Testis (tissue), 3 donors: Measurements from ENCODE around the gene MAPRE3. TPM values are rescaled to one million over a fixed set of nuclear protein-coding genes. Genes with fewer than 3 reads are reported as not detected.

Experiments used
- DNase-seq: peaks from one replicate; pipeline ENCODE4 v3.0.0-alpha.2; 2019
- H3K27ac ChIP-seq, 2 donors: fragments of 200-600 bp; sonication (generic); one replicate each; pipeline ENCODE4 v1.5.1; 2019
- H3K27me3 ChIP-seq: fragments of 200-600 bp; sonication (generic); one replicate; pipeline ENCODE4 v1.5.1; 2019
- H3K36me3 ChIP-seq: fragments of 200-600 bp; sonication (generic); one replicate; pipeline ENCODE4 v1.5.1; 2017; ENCODE audit warnings: low read depth; ENCODE audit errors: missing control alignments
- H3K4me1 ChIP-seq: fragments of 200-600 bp; sonication (generic); one replicate; pipeline ENCODE4 v1.5.1; 2019
- H3K4me3 ChIP-seq, 2 donors: fragments of 200-600 bp; sonication (generic); one replicate each; pipeline ENCODE4 v1.5.1; 2017 to 2019
- H3K9me3 ChIP-seq: fragments of 200-600 bp; sonication (generic); one replicate; pipeline ENCODE4 v1.5.1; 2017
- POLR2A ChIP-seq: fragments of 450-650 bp; IDR thresholded peaks from one replicate; pipeline ENCODE4 v1.6.1; 2017; ENCODE audit warnings: antibody characterized with exemption, mild to moderate bottlenecking, moderate library complexity
- WGBS, 2 donors: methylation state at CpG; one replicate each; pipeline ENCODE4 v1.1.5; 2018; 5-methylcytosine and 5-hydroxymethylcytosine counted together
- intact Hi-C: fragments of 100-400 bp; cut with DNase I; formaldehyde crosslinking; loops from one replicate; pipeline ENCODE4 v1.15.1; 2023; ENCODE audit warnings: low total_unique reads
- polyA plus RNA-seq: library from polyadenylated mRNA; stranded (reverse); fragments of 350-450 nt; fragmentation: Illumina TruSeq; extraction: RNeasy Lipid Tissue Mini Kit (QIAGEN cat#74804); gene quantifications from one replicate; pipeline ENCODE4 v1.2.3, GENCODE V29; 2014; ENCODE audit warnings: low read depth, low replicate concordance; ENCODE audit not compliant: insufficient read depth
- total RNA-seq, 2 donors: library from RNA; depleted of rRNA; stranded (reverse); fragments of >200 nt; gene quantifications; one replicate each; pipeline ENCODE4 v1.2.3, GENCODE V29; 2016
- TF ChIP-seq, protein P1 (sequence below), 3 experiments: fragments of 450-650 bp in 2 of 3; fragments of 200-600 bp in 1 of 3; sonication (generic) in 1 of 3; IDR thresholded peaks; one replicate each; pipeline ENCODE4 v1.5.1; 2016 to 2019; ENCODE audit warnings: antibody characterized with exemption in 3 of 3, mild to moderate bottlenecking in 2 of 3, moderate library complexity in 1 of 3

MAPRE3 gene
- total and polyA plus RNA-seq, 3 donors from 2014 or later, result 31.4 to 112 (median 49.8) TPM

DNA sequence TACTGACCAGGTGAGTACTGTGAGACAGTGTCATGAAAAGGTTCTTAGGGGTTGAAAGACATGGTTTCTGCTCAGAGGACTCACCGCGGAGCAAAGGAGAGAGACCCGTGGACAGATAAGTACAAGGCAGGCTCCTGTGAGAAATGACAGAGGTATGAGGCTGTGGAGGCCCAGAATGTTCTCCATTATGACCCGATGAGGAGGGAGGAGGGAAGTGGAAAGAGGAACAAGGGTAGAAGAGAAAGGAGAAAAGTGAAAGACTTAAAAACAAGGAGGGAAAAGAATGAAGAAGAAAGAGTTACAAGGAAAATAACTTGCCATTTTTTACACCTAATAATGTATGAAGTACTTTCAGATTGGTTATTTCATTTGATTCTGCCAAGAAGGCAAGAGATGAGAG is 29.8 kb downstream of the MAPRE3 start:
- no peak overlapping the region for H3K4me3 ChIP-seq
- peaks cover 6% of the 10 kb centered on the region for H3K4me1 ChIP-seq
- no peaks in the 10 kb centered on the region for H3K36me3 ChIP-seq
- intact Hi-C loops, result no loop called here
- H3K27me3 ChIP-seq, result no peaks in the 10 kb centered on the region
- no peaks in the 10 kb centered on the region for H3K9me3 ChIP-seq
- TF ChIP-seq, protein P1, sequence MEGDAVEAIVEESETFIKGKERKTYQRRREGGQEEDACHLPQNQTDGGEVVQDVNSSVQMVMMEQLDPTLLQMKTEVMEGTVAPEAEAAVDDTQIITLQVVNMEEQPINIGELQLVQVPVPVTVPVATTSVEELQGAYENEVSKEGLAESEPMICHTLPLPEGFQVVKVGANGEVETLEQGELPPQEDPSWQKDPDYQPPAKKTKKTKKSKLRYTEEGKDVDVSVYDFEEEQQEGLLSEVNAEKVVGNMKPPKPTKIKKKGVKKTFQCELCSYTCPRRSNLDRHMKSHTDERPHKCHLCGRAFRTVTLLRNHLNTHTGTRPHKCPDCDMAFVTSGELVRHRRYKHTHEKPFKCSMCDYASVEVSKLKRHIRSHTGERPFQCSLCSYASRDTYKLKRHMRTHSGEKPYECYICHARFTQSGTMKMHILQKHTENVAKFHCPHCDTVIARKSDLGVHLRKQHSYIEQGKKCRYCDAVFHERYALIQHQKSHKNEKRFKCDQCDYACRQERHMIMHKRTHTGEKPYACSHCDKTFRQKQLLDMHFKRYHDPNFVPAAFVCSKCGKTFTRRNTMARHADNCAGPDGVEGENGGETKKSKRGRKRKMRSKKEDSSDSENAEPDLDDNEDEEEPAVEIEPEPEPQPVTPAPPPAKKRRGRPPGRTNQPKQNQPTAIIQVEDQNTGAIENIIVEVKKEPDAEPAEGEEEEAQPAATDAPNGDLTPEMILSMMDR (IDR thresholded peaks at IDR 0.05), result no peak
- TF ChIP-seq POLR2A, result no peak
- H3K27ac ChIP-seq, result no peak overlapping the region
- WGBS, 2 donors, result 87% methylated on average over 4 of the region's 4 CpGs
- no peak for DNase-seq

DNA sequence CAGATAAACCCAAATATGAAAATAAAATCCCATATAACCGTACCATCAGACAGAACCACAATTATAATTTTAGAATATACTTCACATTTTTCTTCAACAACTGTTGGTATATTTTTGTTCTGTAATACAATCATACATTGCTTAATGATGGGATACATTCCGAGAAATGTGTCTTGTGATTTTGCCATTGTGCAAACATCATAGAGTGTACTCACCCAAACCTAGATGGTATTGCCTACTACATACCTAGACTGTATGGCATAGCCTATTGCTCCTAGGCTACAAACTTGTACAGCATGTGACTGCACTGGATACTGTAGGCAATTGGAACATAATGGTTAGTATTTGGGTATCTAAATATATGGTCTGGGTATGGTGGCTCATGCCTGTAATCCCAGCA is 30.6 kb downstream of the MAPRE3 start:
- Histone ChIP-seq H3K36me3 (no peaks in the 10 kb centered on the region), H3K4me1 (peaks cover 6% of the 10 kb centered on the region), H3K27ac (no peak overlapping the region), H3K27me3 (no peaks in the 10 kb centered on the region), H3K4me3 (no peak overlapping the region), H3K9me3 (no peaks in the 10 kb centered on the region)
- no peak for TF ChIP-seq POLR2A
- TF ChIP-seq, protein P1 (IDR thresholded peaks at IDR 0.05), result no peak
- intact Hi-C loops, result no loop called here
- DNase-seq, result no peak
- WGBS, 2 donors, result 99 to 100% methylated on average over 2 of the region's 2 CpGs

DNA sequence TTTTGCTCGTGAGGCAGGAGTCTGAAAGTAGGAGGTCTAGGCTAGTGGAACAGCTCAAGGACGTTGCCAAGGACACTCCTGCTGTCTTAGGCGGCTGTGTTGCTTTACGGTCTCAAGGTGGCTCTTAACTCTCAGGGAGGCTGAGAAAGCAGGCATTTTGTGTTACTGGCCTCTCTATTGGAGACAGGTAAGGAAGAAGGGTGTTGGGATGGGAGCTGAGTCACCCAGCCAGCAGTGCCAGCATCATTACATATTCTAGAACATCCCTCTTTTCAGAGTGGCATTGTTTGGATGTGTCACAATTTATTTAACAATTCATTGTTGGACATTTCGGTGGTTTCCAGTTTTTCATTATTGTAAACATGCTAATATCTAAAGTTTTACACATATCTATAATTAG is 31.5 kb downstream of the MAPRE3 start:
- Histone ChIP-seq H3K36me3 (no peaks in the 10 kb centered on the region), H3K27ac (no peak overlapping the region), H3K4me1 (peaks cover 6% of the 10 kb centered on the region), H3K4me3 (no peak overlapping the region), H3K27me3 (no peaks in the 10 kb centered on the region), H3K9me3 (no peaks in the 10 kb centered on the region)
- peak; percentile 46 for DNase-seq
- 32 to 66% methylated on average over 5 of the region's 5 CpGs for WGBS, 2 donors
- TF ChIP-seq, protein P1 (IDR thresholded peaks at IDR 0.05), result no peak
- no peak for TF ChIP-seq POLR2A
- intact Hi-C loops, result no loop called here

DNA sequence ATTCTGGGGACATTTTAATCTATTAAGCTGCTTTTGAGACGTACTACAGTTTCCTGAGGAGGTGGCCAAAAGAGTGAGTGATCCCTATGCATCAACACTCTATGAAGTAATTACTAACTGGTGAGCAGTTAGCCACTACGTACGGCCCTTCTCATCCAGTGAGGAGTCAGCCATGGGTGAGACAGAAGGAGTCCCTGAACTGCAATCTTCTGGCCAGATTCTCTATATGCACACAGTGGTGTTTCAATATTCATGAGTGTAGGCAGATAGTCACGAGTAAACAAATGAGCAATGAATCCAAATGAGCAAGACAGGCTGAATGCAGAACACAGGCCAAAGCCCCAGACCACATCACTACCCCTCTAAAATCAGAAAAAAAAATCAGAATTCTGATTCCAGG is 32.6 kb downstream of the MAPRE3 start:
- TF ChIP-seq, protein P1 (IDR thresholded peaks at IDR 0.05), result no peak
- TF ChIP-seq POLR2A, result no peak
- WGBS, 2 donors, result 86 to 88% methylated on average over 4 of the region's 4 CpGs
- Histone ChIP-seq H3K27ac (no peak overlapping the region), H3K27me3 (no peaks in the 10 kb centered on the region), H3K4me1 (peaks cover 6% of the 10 kb centered on the region), H3K9me3 (no peaks in the 10 kb centered on the region), H3K4me3 (no peak overlapping the region), H3K36me3 (no peaks in the 10 kb centered on the region)
- DNase-seq, result no peak
- intact Hi-C loops, result no loop called here

DNA sequence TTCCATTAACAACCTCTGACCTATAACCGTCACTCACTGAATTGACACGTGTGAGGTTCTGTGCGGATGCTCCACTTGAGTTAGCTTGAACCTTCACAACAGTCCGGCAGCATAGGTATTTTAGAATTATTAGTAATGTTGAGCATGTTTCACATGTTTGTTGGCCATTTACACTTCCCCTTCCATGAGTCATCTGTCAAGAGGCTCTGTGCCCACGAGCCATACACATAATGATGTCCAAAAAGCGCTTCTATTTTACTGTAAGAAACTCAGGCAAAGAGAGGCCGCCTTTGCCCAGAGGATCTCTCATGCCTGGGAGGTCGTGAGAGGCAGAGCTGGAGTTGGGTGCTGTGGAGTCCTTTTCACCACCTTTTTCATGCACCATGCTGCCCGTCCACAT is 33.4 kb downstream of the MAPRE3 start:
- intact Hi-C loops, result no loop called here
- no peak overlapping the region for H3K4me3 ChIP-seq
- peaks cover 6% of the 10 kb centered on the region for H3K4me1 ChIP-seq
- H3K27ac ChIP-seq, result no peak overlapping the region
- WGBS, 2 donors, result 85 to 87% methylated on average over 9 of the region's 9 CpGs
- H3K9me3 ChIP-seq, result no peaks in the 10 kb centered on the region
- no peaks in the 10 kb centered on the region for H3K27me3 ChIP-seq
- no peak for TF ChIP-seq POLR2A
- TF ChIP-seq, protein P1 (IDR thresholded peaks at IDR 0.05), result no peak
- no peaks in the 10 kb centered on the region for H3K36me3 ChIP-seq
- no peak for DNase-seq
